Stimulated activated CD4-positive, alpha-beta T cell treated with anti-CD3 and anti-CD28 coated beads, Interleukin-4, amount 100 ng/mL, for 1 hour (primary cell): ENCODE measurements around the gene TXN.

Experiments used
- DNase-seq: peaks from one replicate; pipeline ENCODE4 v3.0.0-alpha.2; 2020

Gene TXN

DNA sequence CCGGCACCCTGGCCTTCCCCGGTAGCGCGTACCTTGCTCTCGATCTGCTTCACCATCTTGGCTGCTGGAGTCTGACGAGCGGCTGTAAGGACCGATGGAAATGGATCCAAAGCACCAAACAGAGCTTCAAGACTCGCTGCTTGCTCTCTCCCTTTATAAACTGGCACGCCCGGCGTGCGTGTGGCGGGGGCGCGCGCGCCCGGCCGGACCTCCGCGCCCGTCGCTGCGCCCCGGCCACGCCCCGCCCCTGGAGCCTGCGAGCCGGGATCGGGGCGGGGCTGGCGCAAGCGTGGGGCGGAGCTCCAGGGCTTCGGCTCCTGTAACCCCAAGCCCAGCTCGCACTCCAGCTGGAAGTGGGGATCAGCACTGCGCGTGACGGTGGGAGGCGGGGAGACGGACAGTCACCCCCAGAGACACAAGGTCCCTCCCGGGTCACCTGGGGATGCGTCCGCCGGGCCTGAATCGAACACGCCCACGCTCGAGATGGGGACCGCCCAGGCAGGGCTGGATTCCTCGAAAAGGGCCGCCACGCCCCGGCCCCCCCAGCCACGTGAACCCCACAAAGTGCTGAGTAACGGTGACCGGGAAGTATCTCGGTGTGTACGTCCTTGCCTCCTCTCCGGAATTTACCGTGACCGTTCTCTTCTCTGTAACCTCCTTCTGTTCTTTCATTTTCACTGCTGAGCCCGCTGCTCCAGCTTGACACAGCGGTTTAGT is at the start of gene TXN:
Gene TXN, minus strand, starts transcription at position 128 of the 717 bp plus-strand sequence. Its CDS starts 72 bp downstream, at position 56.
- DNase-seq: peak; percentile 92

DNA sequence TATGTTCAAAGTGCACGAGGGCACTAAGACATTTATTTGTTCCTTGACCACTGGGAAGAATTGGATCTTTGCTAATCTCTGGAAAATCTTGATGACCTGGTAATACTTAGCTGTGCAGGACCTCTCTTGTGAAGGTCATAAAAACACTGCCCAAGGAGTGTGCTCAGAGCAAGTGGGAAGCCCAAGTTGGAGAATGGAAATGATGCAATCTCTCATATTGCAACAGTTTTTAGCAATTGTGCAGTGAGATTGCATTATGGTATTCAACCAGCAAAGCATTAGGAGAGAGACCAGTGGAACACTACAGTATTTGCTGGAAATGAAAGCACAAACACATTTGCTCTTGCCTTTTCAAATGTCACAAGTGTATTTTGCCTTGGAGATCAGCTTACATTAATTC is 46.8 kb upstream of the TXN start:
- DNase-seq: no peak

DNA sequence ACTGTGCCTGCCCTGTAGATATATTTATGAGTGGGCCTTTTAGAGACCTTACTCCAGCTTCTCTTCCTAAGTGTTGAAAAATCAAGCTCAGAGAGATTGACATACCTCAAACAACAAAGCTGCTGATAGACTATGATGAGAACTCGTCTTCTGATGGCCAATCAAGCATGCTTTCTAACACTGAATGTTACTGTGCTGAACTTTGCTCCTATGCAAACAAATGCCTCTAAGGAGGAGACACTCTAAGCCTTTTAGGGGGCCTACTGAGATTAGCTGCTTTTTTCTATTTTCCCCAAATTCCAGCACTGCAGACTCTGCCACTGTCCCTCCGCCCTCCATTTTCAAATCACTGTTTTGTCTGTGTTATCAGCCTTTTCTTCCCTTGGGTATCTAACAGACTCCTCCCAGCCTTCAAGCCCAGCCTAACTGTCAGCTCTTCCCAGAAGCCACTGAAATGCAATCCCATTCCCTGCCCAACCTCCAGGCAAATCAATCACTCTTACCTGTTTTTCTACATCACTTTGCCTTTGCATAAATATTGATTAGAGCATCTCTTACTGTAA is 41.8 kb upstream of the TXN start:
- DNase-seq: no peak

DNA sequence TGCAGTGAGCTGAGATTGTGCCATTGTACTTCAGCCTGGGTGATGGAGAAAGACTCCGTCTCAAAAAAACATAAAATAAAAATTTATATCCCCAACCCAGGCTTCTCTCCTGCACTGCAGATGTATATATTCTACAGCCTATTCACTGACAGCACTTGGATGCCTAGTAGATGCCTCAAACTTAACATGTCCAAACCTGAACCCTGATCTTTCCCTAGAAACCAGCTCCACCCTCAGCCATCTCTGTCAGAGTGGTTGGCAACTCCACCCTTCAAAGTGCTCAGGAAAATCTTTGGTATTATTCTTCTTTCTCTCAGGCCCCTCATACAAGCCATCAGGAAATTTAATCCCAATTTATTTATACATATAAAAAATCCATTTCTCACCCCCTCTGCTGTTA is 36.9 kb upstream of the TXN start:
- no peak for DNase-seq

DNA sequence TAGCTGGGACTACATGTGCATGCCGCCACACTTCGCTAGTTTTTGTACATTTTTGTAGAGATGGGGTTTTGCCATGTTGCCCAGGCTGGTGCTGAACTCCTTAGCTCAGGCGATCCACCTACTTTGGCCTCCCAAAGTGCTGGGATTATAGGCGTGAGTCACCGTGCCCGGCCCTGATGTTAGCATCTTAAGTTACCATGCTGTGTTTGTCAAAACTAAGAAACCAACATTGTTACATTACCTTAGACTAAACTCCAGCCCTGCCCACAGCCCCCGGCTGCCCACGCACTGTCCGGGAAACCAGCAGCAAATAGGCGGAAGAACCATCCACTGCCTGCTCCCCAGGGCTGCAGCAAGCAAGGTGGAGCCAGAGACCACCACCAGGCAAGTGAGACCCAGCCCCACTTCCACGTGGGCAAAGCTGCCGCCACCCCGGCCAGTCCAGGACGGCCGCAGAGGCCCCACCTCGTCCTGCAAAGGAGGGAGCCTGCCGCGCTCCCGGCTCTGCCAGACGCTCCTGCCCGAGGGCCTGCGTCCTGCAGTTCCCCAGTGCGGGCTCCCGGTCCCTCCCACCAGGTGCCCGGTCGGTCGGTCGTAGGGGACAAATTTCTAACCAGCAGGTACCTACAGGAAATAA is 35.7 kb upstream of the TXN start:
- no peak for DNase-seq

DNA sequence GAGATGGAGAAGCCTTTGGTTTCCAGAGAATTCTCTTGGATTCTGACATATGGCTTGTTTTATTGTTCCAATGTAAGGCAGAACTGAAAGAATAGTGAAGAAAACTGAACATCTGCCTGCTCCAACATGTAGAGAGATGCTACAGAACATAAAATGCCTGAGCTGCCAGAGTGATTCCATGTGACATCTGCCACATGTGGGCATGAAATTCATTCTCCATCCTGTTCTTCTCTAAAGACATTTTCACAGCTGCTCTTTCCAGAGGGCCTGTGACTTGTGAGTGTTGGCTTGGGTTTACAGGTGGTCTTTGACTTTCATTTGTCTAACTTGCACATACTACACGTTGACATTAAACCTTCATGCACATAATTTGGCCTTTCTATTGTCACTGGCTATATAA is 33.7 kb upstream of the TXN start:
- no peak for DNase-seq

DNA sequence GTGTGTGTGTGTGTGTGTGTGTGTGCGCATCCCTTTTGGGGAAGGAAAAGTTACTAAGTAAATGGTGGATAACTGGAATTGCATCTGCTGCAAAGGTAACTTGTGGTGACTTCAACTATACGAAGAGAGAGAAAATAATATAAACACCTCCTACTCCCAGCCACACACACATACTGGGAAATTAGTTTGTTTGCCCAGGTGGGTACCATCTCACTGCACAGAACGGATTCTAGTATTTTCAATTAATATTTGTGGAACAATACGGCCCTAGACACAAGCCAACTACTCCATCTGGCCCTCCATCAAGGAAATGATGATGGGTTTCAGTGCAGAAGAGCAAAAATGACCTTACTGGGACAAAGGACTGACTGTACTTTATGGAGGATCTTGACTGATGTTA is 32.2 kb upstream of the TXN start:
- no peak for DNase-seq

DNA sequence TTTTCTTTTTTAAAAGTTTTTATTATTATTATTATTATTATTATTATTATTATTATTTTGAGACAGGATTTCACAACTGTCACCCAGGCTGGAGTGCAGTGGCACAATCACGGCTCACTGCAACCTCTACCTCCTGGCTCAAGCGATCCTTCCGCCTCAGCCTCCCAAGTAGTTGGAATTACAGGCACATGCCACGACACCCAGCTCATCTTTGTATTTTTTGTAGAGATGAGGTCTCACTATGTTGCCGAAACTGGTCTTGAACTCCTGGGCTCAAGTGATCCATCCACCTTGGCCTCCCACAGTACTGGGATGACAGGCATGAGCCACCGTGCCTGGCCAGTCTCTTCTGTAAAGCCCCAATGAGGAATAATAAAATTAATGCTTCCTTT is 31.0 kb upstream of the TXN start:
- DNase-seq: no peak

DNA sequence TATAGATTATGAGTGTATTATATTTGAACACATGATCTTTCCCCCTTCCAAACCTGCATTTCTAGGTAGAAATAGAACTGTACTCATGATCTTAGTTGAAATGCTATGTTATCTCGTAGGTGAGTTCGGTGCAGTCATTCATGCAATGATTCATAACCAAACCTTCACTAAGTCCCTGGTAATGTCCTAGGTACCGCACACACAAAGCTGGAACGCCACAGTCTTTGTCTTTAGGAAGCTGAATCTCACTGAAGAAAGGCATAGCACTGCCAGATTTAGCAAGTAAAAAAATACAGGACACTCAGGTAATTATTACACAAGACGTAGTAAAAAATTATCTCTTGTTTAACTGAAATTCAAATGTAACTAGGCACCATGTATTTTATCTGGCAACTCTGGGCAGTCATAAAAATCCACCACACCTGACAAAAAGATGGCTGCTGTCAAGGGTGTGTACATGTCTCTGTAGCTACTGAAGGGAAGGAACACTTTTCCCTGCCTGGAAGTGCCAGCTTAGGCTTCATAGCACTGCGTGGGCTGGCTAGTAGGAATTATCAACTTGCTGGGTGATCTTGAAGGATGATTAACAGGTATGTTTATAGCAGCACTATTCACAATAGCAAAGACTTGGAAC is 28.0 kb upstream of the TXN start:
- no peak for DNase-seq

DNA sequence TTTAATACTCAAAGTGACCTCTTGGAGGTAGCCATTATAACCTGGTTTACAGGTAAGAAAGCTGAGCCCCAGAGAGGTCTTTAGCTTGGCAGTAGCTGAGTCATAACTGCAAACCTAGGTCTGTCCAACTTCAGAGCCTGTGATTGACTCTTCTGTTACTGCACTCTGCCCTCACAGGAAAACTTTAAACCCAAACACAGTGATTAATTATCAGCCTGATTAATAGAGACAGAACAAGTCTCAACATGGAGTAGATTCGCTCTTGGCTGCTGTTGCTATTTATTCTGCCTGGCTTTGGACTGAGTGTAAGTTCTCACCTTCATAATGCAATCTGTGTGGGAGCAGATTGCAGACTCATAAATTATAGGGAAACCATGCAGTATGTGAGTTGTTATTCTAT is 27.4 kb upstream of the TXN start:
- no peak for DNase-seq

DNA sequence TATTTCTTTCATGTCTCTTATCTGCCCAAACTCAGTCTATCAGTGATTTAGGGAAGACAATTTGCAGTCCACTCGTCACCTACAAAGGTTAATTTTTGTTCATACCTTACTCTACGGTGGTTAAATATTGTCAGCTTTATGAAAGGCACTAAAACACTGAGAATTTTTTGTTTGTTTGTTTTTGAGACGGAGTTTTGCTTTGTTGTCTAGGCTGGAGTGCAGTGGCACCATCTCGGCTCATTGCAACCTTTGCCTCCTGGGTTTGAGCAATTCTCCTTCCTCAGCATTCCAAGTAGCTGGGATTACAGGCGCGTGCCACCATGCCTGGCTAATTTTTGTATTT is 26.4 kb upstream of the TXN start:
- no peak for DNase-seq

DNA sequence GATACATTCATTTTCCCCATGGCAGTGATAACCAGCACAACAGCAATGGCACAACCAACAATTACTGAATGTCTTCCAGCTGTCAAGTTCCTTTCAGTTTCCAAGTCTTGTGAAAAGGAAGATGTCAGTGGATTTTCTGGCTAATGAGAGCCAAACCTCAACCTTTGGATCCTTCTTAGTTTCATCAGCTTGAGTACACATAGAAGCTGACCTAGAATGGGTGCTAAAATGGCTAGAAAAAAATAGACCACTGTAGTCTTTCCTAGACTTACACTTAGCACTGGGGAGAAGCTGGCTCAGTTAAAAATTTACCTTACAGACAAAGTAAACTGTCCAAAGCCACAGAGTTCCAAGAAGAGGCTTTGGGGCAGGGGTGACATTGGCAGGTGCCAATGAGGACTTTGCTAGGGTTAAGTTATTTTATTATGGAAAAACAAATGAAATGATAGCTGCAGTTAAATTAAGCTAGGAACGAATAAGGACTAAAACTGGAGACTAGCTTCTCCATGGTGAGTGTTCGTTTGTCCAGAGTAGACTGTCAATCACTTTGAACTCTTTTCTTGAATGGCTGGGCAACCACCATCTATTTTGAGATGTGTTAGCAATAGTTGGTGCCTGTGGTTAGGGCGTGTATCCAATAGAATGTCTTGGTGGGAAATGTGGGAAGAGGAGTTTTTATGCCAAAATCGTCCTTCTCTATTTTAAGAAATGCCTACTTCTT is 25.9 kb upstream of the TXN start:
- no peak for DNase-seq

DNA sequence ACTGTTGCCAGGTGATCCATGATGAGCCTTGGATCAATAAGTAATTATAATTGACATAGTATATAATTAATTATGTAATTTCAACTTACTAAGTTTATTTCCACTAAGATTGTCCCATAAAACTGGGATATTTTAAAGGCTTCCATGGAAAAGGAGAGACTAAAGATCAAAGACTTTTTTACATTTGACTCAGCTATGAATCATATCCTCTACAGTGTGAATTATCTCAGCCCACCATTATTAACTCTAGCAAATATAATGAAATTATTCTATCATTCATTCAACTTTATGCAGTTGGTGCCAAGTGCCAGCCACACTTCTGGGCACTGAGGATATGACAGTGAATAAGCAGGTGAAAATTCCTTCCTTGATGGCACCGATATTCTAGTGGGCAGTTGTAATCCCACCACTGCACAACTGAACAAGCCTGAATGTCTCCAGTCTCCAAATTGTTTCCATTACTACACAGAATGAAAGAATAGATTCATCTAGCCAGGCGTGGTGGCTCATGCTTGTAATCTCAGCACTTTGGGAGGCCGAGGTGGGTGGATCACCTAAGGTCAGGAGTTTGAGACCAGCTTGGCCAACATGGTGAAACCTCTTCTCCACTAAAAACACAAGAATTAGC is 21.9 kb upstream of the TXN start:
- no peak for DNase-seq

DNA sequence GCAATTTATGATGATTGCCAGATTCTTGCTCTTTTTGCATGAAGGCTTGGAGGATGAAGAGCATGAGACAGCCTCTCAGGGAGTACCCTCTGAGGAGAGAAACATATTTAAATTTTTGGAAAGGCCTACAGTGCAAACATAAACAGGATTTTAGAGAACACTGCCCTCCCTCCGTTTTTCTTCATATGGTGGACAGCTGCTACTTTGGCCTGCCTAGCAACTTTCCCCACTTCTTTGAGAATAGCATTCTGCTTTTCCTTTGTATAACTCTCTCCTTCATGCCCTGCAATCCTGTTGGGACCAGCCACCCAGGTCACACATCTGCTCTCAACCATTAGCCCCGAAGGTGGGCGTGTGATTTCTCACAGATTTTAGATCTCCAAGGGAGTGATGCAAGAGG is 20.5 kb upstream of the TXN start:
- no peak for DNase-seq

DNA sequence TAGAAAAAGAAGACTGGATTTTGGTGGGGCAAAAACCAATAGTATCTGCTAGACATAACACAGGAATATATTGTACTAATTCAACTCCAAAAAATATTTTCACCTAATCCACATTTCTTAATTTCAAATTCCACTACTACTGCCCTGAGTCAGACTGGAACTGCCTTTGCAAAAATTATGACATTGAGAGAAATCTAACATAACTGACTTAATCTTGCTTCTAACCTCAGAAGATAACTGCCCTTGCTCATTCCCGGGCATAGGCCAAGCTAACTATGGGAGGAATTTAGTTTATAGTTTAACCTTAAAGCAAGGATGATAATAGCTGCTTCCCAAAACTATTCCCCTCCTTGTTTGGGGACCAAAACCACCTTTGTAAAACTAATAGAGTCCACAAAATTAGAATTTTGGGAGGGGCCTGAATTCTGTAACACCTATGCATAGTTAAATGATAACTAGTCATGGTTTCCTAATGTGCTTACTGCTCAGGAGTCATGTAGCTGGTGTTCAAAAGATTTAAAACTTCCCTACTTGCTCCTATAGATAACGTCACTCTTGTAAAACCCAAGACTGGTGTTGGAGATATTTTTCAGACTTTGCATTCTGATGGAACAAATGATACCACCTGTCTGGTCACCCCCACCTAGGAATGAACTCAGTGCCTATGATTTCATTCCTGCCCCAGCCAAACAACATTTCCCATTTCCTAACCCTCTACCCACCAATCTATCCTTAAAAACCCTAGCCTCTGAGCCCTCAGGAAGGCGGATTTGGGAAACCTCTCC is 14.1 kb upstream of the TXN start:
- no peak for DNase-seq

DNA sequence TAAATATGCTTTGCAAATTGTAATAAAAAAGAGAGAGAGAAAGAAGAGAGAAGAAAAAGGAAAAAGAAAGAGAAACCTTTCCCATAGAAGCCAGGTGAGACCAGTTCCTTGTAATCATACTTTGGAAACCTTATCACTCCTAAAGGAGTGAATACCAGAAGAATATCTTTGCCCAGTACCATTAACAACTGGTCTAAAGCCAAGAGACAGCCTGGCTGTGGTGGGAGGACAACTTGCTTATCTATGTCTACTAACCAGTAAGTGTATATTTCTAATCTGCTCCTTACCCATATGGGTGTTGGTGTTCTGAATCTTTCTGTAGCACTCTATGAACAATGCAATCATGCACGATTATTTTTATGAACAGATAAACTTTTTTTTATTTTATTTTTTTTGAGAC is 10.5 kb upstream of the TXN start:
- no peak for DNase-seq

DNA sequence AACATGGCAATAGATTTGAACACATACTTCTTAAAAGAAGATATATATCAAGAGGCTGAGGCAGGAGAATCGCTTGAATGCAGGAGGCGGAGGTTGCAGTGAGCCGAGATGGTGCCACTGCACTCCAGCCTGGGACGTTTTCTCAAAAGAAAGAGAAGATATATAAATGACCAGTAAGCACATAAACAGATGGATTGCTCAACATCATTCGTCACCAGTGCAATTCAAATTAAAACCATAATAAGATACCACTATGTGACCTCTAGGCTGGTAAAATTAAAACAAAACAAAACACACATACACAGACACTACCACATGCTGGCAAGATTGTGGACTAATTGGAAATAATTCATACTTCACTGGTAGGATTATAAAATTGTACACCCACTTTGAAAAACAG is 5.3 kb upstream of the TXN start:
- DNase-seq: no peak

DNA sequence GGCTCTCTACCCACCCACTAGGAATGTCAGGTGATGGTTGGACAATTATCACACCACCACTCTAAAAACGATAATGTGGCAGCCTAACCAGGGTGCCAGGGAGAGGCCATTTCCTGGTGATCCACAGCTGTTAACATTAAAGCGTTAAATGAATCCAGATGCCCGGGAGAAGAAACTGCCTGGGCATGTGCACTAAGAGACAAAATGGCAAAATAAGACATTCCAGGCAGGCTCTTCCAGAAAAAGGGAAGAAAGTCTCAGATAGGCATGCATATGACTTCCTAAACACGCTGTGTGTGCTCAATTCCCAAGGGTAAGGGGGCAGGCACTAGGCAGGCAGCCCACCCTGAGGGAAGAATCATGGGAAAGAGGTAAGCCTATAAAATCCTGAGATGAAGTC is 4.6 kb upstream of the TXN start:
- no peak for DNase-seq

DNA sequence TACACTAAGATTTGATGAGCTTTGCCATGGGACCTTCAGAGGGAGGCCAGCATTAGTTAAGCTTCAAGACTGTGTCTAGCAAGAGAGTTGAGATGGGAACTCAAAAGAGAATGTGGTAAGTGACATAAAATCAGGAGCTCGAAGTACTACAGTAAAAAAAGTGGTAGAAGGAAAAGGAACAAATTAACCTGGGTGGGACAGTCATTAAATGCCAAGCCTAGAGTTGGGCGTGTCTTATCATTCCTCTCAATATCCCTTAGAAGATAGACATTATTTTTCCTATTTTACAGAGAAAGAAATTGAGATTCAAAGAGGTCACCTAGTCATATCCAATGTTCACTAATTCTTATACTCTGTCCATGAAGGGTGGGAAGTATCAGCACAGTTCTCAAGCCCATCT is 3.3 kb upstream of the TXN start:
- no peak for DNase-seq

DNA sequence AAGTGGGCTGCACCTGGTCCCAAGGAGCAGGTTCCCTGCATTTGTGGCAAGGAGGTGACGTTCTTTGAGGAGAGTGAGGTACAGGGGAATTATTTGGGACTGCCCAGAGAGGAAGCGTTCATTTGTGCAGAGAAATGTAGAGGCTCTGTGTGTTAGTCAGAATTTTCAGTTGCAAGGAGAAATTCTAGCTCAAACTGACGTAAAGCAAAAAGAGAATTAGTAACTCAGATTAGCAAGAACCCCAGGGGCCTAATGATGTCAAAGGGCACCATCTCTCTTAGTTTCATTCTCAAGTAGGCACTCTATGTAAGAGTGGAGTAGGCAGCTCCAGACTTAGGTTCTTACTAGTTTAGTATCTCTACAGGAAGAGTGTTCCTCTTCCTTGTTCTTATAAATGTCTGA is 2.4 kb upstream of the TXN start:
- no peak for DNase-seq

DNA sequence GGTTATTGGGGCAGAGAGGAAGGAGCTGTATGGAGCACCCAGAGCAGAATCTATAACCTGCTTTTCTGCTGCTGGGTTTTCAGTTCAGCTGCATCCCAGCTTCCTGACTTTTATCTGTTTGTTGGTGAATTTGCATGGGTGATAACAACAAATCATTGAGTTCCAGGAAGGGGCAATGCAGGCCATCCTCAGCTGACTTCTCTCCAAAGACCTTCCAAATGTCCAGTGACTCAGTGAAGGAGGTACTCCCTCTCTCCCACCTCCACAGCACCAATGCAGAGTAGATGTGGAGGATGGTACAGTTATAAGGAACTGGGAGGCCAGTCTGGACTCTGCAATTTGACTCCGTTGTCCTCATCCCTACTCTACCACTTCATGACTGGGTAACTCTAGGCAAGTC is 1.6 kb upstream of the TXN start:
- DNase-seq: no peak

DNA sequence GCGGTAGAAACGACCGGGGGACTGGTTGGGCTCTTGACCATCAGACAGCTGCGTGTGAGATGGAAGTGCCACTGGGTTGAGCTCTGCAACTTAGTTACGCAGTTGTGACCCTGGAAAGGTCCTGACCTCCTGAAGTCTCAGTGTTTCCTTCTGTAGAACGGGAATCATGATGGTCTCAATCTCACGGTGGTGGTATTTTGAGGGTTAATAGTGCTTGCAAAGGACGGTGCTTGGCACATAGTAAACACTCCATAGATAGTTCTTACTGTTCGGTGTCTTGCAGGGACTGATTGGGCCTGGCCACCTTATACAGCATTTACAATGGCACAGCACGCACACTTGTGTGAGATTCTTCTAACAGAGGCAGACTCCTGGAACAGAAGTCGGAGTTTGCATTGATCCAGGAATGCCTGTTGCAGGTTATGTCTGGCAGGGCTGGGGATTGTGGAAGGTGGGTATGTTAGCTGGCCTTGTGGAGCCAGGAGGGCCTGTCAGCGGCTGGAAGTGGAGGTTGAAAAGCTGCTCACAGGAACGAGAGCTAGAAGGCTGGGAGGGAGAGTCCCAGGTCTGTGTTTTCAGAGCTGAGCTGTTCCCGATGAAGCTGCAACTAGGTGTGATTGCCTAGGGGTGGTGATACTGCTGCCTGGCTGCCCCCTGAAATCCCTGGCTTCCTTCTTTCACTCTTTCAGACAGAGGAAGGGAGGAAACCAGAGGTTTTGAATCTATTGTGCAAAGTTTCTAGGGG is 962 bp upstream of the TXN start:
- peak; percentile 16 for DNase-seq
